Kidney epithelial cell (primary cell): Measurements from ENCODE around the gene ZNF319. TPM values are rescaled to one million over a fixed set of nuclear protein-coding genes. Genes with fewer than 3 reads are reported as not detected.

Source experiments
- DNase-seq: peaks from one replicate; pipeline ENCODE4 v3.0.0-alpha.2; 2010; ENCODE audit warnings: low read depth
- H3K27me3 ChIP-seq: 2 replicates; pipeline ENCODE4 v1.6.0; 2011; ENCODE audit warnings: low read length; ENCODE audit not compliant: control insufficient read depth, insufficient read depth
- H3K36me3 ChIP-seq: 2 replicates; pipeline ENCODE4 v1.5.1; 2011; ENCODE audit warnings: low read length; ENCODE audit not compliant: control insufficient read depth, insufficient read depth
- H3K4me3 ChIP-seq: 2 replicates; pipeline ENCODE4 v1.5.1; 2011; ENCODE audit warnings: low read depth, mild to moderate bottlenecking, control low read depth, low read length
- total RNA-seq: library from RNA; depleted of rRNA; stranded (reverse); fragments of >200 nt; gene quantifications from 2 replicates; pipeline ENCODE4 v1.2.3, GENCODE V29; 2015
- TF ChIP-seq, protein P1 (sequence below): IDR thresholded peaks from 2 replicates; pipeline ENCODE4 v1.5.1; 2011; ENCODE audit warnings: mild to moderate bottlenecking, moderate library complexity, low read length, control low read depth, inconsistent platforms; ENCODE audit not compliant: insufficient read depth, poor library complexity, severe bottlenecking

The ZNF319 gene
- total RNA-seq, result 11.9 and 15.7 TPM in 2 replicates

DNA sequence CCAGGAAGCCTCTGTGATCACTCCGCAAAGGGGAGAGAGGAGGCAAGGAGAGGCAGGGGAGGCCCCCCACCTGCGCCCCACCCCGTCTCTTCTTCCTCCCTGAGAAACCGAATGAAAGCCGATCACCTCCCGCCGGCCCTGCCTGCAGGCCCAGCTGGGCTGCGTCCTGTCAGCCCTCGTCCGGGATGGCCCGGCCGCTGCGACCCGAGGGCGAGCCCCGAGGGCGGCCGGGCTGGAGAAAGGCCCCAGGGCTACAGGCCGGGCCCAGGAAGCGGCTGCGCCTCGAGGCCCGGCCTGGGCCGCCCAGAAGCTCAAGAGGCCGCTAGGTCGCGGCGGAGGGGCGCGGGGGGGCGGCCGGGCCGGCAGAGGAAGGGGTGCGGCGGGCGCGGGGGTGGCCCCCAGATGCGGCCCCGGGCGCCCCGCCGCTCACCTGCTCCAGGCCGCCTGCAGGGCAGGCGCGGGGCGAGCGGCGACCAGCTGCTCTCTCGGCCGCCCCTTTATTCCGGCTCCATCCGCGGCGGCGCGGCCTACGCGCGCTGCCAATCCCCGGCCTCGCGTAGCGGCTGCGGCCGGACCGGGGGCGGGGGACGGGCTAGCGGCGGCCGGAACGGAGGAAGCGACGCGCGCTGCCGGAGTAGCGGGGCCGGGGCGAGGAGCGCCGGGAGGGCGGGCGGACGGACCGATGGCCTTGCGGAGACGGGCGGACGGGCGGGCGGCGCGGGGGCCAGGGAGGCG is at the start of gene ZNF319:
ZNF319 (minus strand) TSS at position 702 of the 735 bp plus-strand sequence. CDS start 2,407 bp downstream, outside the sequence.
- DNase-seq, result no peak
- Histone ChIP-seq H3K4me3 (peak within 1 kb of the TSS; percentile 78), H3K27me3 (no peaks in the 10 kb centered on the region), H3K36me3 (peaks cover 1% of the 10 kb centered on the region)
- TF ChIP-seq, protein P1, sequence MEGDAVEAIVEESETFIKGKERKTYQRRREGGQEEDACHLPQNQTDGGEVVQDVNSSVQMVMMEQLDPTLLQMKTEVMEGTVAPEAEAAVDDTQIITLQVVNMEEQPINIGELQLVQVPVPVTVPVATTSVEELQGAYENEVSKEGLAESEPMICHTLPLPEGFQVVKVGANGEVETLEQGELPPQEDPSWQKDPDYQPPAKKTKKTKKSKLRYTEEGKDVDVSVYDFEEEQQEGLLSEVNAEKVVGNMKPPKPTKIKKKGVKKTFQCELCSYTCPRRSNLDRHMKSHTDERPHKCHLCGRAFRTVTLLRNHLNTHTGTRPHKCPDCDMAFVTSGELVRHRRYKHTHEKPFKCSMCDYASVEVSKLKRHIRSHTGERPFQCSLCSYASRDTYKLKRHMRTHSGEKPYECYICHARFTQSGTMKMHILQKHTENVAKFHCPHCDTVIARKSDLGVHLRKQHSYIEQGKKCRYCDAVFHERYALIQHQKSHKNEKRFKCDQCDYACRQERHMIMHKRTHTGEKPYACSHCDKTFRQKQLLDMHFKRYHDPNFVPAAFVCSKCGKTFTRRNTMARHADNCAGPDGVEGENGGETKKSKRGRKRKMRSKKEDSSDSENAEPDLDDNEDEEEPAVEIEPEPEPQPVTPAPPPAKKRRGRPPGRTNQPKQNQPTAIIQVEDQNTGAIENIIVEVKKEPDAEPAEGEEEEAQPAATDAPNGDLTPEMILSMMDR, result no peak

GRCh38 chr16:58049232-58050185 is 49.0 kb upstream of the ZNF319 start:
- Histone ChIP-seq H3K36me3 (no peaks in the 10 kb centered on the region), H3K4me3 (no peak overlapping the region), H3K27me3 (peaks cover 2% of the 10 kb centered on the region)
- DNase-seq, result no peak
- TF ChIP-seq, protein P1, result no peak

DNA sequence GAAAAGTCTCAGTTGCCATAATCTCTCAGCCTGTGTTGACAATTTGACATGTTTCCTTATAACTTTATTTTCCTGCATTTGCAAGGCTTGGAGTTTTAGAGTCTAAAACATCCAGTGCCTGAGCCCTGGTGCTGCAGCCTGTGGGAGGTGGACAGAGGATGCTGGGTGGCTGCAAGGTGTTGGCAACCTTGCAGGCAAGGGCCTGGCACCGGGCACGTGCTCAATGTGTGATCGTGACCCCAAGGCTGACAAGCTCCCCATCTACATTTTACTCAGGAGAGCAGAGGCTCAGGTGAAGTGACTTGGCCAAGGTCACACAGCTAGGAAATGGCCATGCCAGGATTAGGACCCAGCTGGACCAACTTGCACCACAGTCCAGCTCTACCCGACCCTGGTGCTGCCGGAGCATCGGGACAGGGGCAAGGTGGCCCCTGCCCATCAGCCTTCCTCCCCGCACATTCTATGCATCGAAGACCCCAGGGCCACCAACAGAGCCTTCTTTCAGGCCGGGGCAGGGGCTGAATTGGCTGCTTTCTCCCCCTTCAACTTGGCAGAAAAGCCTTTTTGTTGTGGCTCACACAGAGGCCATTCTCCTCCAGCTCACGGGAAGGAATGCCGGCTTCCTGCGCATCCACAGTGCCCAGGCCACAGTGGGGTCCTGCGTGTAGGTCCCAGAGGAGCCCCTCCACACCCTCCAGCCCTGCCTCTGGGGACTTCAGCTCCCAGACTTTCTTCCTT is 48.2 kb upstream of the ZNF319 start:
- Histone ChIP-seq H3K27me3 (peaks cover 2% of the 10 kb centered on the region), H3K36me3 (no peaks in the 10 kb centered on the region)
- TF ChIP-seq, protein P1, result no peak

GRCh38 chr16:58047557-58048348 is 47.3 kb upstream of the ZNF319 start:
- DNase-seq, result no peak
- no peaks in the 10 kb centered on the region for H3K36me3 ChIP-seq
- no peak overlapping the region for H3K4me3 ChIP-seq
- peaks cover 2% of the 10 kb centered on the region for H3K27me3 ChIP-seq
- TF ChIP-seq, protein P1, result no peak

More for the DNA sequence above, 48.2 kb upstream of the ZNF319 start:
- DNase-seq, result no peak
- no peak overlapping the region for H3K4me3 ChIP-seq

GRCh38 chr16:58046936-58047335 is 46.5 kb upstream of the ZNF319 start:
- Histone ChIP-seq H3K27me3 (peaks cover 2% of the 10 kb centered on the region), H3K36me3 (no peaks in the 10 kb centered on the region), H3K4me3 (no peak overlapping the region)
- TF ChIP-seq, protein P1, result no peak
- DNase-seq, result no peak
